GM12892 (cell line): ENCODE measurements around the gene CHADL.

ENCODE experiments used
- DNase-seq: peaks from one replicate; pipeline ENCODE4 v3.0.0; 2011; ENCODE audit not compliant: insufficient read length
- FAIRE-seq: peaks from 2 replicates; lab custom pipeline; 2011; peaks lifted over from hg19 to GRCh38; lab: Jason Lieb, UNC
- POLR2A ChIP-seq: IDR thresholded peaks from 2 replicates; pipeline ENCODE4 v1.6.1; 2011; ENCODE audit warnings: low read depth, low read length, control low read depth
- POLR2AphosphoS5 ChIP-seq: IDR thresholded peaks from 2 replicates; pipeline ENCODE4 v1.6.1; 2011; ENCODE audit warnings: low read depth, low read length, control low read depth
- TAF1 ChIP-seq: IDR thresholded peaks from 2 replicates; pipeline ENCODE4 v1.6.1; 2011; ENCODE audit warnings: low read depth, mild to moderate bottlenecking, control low read depth, low read length, borderline replicate concordance

CHADL gene

DNA sequence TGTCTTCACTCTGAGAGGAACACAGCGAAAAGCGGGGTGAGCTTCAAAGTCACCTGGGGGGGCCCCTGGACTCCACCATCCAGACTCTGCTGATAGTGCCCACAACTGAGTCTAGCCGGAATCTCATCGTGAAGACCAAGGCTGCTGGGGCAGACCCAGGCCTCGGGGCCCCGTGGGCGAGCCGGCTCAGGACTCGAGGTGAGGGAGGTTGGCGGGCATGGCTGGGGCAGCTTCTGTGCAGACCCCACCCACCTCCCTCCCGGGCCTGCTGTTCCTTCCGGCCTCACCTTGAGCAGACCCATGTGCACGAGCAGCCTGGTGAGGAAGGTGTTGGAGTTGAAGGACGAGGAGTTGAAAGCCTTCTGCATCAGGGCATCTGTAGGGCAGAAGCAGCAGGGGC, 8.7 kb upstream of the CHADL start:
- DNase-seq, result no peak
- FAIRE-seq, result no peak
- TF ChIP-seq POLR2AphosphoS5 (no peak), POLR2A (no peak), TAF1 (no peak)

DNA sequence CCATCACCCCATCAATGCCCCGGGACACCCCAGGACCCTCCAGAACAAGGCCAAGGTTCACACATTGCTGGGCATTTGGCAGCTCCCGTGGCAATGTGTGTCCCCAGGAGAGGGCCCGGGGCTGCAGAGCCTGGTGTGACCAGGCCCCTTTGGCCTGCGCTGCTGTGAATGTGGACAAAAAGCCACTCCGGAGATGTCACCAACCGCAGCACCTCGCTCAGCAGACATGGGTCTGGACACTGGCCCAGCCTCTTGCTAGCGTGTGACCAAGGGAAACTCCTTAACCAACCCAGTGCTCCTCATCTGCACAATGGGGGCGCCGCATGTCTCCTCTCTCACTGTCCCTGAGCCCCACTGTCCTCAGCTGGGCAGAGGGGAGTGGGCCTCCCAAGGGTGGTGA, 8.0 kb upstream of the CHADL start:
- FAIRE-seq (no peak), DNase-seq (no peak)
- TF ChIP-seq TAF1, result no peak
- TF ChIP-seq POLR2A, result no peak
- no peak for TF ChIP-seq POLR2AphosphoS5

DNA sequence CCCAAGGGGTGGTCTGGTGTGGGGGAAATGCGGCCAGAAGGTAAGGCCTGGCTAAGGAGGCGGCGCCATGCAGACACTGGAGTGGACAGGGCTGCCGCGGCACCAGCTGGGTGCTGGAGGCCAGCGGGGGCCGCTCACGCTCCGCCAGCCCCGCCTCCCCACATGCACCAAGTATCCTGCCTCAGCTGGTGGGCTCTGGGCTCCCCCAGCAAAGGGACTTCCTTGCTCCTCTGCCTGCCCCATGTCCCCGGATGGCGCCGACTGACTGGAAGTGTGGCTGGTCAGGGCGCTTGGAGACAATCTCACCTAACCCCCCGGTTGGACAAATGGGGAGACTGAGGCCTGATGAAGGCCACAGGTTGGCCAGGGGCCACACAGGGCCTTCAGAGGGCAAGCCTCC, 7.6 kb upstream of the CHADL start:
- DNase-seq, result no peak
- no peak for FAIRE-seq
- TF ChIP-seq TAF1, result no peak
- no peak for TF ChIP-seq POLR2AphosphoS5
- TF ChIP-seq POLR2A, result no peak

DNA sequence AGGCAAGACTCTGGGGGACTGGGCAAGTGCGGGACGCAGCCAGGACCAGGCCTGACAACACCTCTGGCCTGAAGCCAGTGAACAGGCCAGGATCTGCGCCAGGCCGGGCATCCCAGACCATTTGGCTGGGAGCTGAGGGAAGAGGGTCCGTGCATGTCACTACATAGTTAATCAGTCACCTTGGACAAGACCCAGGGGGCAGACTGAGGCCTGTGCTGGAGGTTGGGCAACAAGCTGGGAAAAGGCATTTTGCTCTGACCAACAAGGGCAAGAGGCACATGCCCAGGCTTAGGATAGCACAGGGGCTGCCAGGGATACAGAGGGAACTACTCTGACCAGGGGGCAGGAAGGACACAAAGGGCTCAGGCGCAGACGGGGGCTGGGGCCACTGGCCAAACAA, 7.0 kb upstream of the CHADL start:
- DNase-seq (no peak), FAIRE-seq (no peak)
- TF ChIP-seq TAF1 (no peak), POLR2A (no peak), POLR2AphosphoS5 (no peak)

DNA sequence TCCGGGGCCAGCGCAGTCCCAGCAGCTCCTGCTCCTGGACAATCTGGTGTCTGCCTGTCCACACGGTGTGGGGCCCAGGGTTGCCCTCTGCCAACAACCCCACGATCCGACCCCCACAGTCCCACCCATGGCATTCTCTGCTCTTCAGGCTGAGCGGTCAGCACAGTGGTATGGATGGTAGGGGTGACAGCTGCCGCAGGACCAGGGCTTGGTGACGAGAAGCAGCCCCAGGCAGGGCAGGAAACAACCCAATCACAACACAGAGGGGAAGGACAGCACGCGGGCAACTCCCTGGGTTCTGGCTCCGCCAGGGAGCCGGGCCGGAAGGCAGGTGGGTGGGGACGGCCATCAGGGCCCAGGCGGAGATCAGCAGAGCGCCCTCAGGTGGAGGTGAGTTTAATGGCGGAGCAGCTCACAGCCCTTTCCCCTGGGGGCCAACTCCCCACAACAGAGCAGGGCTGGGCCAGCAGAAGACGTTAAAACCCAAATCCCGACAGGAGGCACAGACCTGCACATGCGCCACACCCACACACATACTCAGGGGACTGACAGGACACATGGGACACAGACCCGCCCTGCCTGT, 5.3 kb upstream of the CHADL start:
- TF ChIP-seq POLR2AphosphoS5, result no peak
- no peak for TF ChIP-seq POLR2A
- no peak for TF ChIP-seq TAF1
- FAIRE-seq (no peak), DNase-seq (no peak)

DNA sequence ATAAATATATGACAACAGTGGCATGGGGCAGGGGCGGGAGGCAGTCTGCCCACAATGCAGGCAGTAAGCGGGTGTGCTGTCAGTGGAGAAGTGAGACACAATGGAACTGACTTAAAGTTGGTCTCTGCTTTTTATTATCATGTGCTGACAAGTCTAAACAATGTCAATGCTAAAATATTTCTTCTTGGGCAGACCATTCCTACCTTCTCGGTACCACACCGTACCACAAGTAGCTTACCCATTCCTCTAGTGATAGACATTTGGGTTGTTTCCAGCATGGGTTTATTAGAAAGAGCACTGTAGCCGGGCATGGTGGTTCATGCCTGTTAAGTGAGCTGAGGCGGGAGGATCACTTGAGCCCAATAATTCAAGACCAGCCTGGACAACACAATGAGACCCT, 2.6 kb upstream of the CHADL start:
- DNase-seq (no peak), FAIRE-seq (no peak)
- no peak for TF ChIP-seq POLR2A
- no peak for TF ChIP-seq POLR2AphosphoS5
- TF ChIP-seq TAF1, result no peak

DNA sequence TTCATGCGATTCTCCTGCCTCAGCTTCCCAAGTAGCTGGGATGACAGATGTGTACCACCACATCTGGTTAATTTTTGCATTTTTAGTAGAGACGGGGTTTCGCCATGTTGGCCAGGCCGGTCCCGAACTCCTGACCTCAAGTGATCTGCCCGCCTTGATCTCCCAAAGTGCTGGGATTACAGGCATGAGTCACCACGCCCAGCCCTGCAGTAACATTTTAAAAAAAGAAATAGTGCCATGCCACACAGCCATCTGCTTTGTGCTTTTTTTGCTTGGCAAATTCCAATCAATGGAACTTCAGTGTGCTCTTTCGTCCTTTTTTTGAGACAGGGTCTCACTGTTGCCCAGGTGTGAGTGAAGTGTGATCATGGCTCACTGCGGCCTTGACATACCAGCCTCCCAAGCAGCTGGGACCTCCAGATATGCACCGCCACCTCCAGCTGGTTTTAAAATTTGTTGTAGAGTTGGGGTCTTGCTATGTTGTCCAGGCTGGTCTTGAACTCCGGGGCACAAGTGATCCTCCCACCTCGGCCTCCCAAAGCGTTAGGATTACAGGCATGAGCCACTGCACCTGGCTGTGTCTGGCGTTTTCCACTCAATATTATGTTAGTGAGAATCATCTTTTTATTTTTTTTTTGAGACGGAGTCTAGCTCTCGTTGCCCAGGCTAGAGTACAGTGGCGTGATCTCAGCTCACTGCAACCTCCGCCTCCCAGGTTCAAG, 1.8 kb upstream of the CHADL start:
- no peak for FAIRE-seq
- DNase-seq, result no peak
- TF ChIP-seq POLR2A (no peak), POLR2AphosphoS5 (no peak), TAF1 (no peak)

DNA sequence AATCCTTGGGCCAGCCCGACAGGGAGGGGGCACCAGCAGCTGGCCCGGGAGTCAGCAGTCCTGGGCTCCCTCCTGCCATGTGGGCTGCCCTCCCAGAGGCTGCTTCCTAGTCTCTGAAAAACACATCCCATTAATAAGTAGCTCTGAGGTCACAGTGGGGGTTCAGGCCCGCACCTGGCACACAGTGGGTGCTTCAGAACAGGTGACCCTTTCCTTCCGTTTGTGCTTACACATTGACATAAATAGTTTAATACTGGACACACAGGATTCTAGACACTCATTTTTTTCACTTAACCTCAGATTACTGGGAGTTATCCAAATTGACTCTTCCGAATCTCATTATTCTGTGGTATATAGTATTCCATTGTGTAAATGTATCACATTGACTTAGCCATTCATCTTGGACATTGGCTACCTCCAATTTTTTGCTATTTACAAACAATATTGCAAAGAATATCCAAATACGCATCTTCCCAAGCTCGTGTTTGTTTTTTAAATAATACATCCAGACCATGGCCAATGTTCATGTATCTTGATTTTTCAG, 474 bp upstream of the CHADL start:
- DNase-seq, result no peak
- no peak for FAIRE-seq
- TF ChIP-seq POLR2A, result no peak
- no peak for TF ChIP-seq POLR2AphosphoS5

DNA sequence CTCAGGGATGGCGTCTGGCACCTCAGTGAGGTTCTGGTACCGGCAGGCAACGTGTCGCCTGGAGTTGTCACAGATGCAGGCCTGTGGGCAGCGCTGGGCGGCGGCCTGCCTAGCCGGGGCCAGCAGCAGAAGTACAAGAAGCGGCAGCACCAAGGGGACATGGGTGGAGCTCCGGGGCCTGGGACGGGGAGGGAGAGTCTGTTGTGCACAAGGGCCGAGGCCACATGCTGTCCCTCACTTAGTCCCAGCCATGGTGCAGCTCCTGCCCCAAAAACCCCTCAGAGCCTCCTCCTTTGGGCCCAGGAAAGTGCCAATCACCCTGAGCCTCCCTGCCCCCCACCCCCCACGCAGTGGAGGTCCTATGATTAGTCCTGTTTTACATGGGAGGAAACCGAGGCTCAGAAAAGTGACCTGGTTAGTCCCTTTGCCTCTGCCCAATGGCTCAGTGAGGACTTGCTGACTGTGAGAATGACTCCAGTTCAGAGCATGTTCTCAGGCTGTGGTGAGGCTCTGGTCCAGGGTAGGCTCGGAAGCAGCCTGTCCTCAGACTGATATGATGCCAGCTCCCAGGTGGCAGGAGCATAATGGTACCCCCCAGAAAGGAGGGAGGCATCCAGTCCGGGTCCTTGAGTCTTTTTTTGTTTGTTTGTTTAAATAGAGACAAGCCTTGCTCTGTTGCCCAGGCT, 1.1 kb downstream of the CHADL start:
- TF ChIP-seq TAF1, result no peak
- FAIRE-seq (no peak), DNase-seq (no peak)

DNA sequence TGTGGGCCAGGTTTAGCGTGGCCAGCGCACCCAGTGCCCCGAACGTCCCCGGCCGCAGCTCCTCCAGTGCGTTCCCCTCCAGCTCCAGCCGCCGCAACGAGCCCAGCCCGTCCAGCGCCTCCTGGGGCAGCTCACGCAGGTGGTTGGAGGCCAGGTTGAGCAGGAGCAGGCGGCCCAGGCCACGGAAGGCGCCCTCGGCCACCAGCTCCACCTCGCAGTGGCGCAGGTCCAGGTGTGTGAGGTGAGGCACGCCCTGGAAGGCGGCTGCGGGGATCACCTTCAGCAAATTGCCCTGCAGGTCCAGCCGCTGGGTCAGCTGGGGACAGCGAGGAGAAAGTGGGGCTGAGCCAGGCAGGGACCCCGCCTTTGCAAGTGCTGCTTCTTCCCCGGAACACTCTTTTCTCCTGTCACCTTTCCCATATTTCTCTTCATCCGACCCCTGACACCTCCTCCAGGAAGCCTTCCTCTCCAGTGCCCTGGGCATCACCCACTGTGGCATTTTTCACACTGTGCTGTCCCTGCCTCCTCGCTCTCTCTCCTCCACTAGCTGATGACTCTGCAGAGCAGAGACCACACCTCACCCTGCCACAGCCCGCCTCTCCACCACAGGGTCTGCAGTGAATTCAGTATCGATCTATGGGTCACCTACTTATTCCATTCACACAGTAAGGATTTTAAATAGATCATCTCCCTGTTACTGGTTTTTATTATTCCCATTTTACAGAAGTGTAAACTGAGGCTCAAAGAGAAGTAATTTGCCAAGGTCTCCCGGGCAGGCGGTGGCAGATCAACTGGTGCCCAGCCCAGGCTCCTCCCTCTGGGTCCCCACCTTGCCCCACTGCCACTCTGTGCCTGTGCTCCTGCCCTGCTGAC, 1.9 kb downstream of the CHADL start:
- no peak for TF ChIP-seq POLR2AphosphoS5
- TF ChIP-seq TAF1, result no peak
- TF ChIP-seq POLR2A, result no peak
- peak; percentile 9 for FAIRE-seq
- no peak for DNase-seq
